HG02973 (cell line): ENCODE results near the gene ORMDL1.
"Not testable (repeated sequence)": the region's sequence is repeated elsewhere in the genome, so short reads cannot be mapped to it uniquely, and the experiment has no call there.

Experiments used
- ATAC-seq: cut with Tn5 transposase; IDR thresholded peaks from one replicate; pipeline ENCODE4 v1.9.1; 2021; ENCODE audit warnings: moderate library complexity; ENCODE audit not compliant: unreplicated experiment

The ORMDL1 gene

DNA sequence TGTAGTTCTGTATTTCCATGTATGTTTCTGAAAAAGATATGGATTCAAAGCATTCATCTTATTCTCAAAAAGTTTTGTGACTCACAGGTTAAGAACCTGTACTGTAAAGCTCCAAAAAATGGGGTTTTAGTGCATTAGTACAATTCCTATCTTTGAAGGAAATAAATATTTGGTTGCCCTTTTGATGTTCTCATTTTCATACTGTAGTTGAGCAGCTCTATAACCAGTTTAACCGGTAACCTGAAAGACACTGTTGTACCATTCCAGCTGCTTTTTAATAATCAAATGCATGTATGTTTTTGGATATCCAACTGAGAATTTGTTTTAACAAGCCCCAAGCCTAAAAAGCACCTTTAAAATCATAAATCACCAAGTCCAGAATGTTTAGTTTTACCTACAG lies 11.9 kb downstream of the ORMDL1 start:
- ATAC-seq: no peak

DNA sequence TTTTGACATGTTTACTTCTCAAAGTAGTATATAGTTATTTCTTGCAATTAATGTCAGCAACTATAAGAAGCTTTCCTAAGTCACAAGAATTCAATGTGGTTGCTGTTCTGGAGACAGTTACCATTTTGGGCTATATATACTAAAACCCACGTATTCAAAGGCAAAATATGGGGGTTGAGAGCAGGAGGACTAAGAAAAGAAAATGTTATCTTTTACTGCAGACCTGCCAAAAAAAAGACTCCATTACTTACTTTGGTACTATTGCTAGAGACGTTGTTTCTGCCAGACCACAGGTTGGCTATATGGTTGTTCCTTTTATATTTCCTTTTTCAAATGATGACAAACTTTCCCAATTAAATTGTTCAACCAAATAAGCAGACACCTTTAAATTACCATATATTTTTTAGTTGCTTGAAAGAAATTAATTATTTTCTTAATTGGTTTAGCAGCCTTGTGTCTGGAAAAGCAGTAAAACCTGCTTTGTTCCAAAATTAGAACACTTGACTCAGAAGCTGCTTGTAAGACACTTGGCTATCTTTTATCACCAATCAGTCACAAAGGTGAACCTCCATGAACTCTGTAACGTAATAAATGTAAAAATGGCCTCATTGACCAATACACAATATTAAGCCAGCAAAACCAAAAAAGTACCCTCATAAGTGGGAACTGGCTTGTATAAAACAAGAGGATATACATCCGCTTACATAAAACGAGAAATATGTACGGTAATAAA lies 13.4 kb downstream of the ORMDL1 start:
- ATAC-seq: no peak

DNA sequence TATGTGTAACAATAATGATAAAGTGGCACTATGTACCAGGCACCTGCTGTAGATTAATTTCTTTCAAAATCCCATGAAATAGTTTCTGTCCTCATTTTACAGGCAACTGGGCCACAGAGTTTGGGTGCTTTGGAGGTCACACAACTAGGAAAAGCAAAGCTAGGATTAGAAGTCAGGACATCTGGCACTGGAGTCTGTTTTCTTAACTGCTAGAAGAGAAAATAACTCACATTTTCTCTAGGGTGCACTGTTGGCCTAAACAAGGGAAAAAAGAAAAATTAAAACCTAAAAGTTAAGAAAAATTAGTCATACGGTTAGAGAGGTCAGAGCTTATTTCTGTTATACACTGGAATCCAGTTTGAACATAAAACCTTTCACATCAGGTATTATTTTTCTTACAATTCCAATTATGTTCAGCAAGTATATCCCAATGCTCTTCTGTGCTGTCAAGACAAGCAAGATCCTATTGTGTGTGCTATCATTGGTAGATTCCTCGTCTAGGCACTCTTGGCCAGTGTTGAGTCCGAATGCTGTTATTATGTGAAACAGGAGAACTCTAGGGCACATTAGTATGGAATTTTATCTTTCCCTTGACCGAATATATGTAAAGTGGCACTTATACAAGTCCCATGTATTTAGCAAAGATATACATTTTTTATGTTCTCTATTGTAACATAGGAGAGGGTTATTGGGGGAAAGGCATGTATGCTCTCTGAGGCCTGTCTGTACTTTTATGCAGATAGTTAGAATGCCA lies 20.1 kb downstream of the ORMDL1 start:
- no peak for ATAC-seq

DNA sequence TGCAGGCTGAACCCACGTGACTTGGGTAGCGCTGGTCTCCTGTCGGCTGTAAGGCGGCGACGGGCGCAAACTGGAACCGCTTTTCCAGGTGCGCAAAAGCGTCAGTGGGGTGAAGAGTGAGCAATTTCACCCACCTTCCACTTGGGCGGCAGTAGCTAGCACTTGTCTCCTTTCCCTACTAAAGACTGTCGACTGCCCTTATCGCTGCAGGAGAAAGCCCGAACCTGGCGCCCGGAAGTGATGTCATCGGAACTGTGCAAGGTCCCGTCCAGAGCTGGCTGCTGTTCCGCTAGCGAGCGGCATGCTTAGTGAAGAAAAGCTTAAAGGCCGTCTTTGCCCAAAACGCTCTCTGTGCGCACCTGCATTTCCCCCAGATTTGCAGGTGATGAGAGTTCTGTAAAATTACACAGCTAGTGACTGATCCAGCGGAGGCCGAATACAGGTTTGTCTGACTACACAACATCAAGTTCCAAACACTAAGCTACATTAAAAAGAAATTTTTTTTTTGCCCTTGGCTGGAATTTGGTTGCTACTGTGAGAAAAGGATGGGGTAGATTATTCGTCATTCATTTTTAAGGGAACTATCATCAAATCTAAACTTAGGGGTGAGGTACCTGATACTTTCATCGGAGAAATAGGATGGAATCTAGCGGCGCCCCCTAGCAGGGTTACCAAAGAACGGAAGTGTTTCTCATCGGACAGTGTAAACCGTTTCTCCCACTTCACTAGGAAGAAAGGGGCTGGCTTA lies 21.4 kb downstream of the ORMDL1 start, which contains the start of gene OSGEPL1:
Gene OSGEPL1 (minus strand): TSS at position 242 of the 748 bp plus-strand sequence. CDS start 1,152 bp downstream, outside the sequence.
- peak; percentile 96 for ATAC-seq

DNA sequence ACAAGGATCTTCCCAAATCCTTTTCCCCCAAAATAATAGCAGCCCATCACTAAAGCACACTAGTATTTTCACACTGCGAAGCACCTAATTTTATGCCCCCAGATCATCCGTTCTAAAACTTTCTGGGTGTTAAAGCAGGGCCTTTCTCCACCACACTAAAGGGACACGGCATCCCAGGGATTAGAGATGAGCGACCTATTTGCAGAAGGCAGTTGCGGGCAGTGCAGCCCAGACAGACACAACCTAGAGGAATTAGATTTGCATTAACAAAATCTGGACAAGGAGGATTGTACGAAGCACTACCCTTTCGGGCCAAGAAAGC lies 21.9 kb downstream of the ORMDL1 start:
- ATAC-seq: no peak

DNA sequence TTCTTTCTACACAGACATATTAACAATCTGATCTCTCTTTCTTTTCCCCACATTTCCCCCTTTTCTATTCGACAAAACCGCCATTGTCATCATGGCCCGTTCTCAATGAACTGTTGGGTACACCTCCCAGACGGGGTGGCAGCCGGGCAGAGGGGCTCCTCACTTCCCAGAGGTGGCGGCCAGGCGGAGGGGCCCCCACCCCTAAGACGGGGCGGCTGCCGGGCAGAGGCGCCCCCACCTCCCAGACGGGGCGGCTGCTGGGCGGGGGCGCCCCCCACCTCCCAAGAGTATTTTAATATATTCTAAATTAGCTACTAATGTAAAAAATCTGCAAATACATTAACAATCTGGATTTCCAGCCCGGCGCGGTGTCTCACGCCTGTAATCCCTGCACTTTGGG lies 24.0 kb downstream of the ORMDL1 start:
- not testable (repeated sequence) for ATAC-seq

DNA sequence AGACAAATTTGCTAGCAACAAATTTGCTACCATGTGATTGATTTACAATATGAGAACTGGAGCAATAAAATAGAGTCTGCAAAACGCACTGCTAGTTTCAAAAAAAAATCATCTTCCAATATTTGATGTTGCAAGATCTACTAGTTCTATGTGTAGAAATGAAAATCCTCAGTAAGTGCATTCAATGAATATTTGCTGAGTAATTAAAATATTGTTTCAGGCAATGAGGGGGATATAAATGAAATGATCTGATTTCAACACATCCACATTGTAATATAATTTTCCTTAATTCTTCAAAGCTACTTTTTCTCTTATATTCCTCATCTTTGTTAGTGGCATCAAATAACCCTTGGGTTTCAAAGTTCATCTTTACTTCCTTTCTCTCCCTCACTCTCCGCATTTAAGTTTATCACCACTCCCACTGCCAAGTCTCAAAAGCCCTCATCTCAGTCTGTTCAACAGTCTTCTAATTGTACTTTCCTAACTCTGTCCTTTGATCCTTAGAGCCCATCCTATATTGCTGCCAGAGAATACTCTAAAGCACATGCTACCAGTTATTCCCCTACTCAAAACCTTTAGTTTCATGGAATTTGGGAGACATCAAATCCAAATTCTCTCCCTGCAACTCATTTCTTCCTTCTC lies 27.7 kb downstream of the ORMDL1 start:
- no peak for ATAC-seq

DNA sequence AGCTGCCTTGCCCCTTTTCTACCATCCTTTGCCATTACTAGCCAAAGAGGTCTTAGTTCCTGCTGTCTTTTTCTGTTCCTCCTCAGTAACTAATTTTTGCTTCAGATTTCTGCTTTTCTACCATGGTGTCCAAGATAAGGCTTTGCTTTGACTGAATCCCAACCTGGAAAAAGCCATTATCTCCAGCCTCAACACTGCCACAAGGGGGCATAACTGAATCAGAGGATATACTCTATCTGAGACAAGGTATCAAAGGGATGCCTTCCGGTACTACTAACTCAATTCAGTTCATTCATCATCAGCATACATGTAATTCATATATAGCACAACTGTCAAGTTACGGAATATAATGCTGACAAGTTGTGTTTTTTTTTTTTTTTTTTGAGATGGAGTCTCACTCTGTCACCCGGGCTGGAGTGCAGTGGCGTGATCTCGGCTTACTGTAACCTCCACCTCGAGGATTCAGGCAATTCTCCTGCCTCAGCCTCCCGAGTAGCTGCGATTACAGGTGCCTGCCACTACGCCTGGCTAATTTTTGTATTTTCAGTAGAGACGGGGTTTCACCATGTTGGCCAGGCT lies 33.0 kb downstream of the ORMDL1 start:
- no peak for ATAC-seq

DNA sequence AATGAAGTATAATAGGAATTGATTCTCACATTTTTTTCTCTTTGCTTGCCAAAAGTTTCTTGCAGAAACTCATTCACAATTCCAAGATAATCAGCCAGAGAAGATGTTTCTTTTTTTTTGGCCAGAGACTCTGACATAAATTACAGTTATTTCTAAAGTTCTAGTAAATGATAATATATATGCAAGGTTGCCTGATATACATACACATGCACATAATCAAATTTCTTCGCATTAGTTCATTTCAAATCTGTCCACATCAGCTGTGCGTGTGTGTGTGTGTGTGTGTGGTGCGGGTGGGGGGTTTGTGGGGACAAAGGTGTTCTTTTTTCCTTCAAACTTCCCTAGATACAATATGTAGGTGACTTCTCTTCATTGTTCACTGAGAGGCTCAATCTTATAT lies 54.7 kb downstream of the ORMDL1 start:
- no peak for ATAC-seq

DNA sequence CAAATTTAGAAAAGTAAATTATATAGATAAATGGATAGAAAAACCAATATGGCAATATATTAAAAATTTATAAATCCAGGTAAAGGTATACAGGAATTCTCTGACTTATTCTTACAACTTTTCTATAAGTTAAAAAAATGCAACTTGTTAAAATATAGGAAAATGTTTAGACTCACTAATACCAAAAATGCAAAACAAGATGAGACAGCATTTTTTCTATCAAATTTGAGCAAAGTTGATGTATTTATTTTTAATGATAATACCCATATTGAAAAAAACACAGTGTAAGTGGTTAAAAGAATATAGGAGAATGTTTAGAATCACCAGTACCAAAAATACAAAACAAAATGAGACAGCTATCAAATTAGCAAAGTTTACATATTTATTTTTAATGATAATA lies 57.3 kb downstream of the ORMDL1 start:
- no peak for ATAC-seq

DNA sequence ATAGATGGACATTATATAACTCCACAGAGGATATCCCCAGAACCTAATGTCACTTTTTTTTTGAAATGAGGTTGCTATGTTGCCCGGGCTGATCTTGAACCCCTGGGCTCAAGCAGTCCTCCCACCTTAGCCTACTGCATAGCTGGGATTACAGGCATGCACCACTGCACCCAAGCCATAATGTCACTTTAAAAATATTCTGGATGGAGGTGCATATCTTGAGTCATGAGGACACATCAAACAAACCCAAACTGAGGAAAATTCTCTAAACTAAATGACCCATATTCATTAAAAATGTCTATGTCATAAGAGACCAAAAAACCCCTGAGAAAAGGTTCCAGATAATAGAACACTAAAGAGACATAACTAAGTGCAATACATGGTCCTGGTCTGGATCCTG lies 57.9 kb downstream of the ORMDL1 start:
- ATAC-seq: no peak

DNA sequence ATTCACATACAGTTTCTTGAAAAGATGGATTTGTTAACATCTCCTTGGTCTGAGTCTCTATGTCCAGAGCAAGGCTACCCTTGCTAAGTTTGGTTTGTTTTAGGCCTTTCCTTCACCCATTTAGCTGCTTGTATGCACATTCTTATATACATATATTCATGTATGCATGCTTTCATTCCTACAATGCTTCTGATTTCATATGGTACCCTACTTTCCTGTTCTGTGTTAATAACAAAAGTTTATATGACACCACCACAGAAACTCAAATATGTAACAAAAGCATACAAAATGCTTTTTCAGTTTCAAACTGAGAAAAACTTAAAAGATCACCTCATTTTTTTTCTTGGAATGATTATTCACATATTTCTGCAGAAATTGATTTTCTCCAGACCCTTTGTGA lies 60.9 kb downstream of the ORMDL1 start:
- ATAC-seq: no peak
